Endothelial cell of umbilical vein (primary cell): ENCODE measurements around the gene ORM2. TPM values are rescaled to one million over a fixed set of nuclear protein-coding genes. Genes with fewer than 3 reads are reported as not detected.
"Not testable (repeated sequence)": the region's sequence is repeated elsewhere in the genome, so short reads cannot be mapped to it uniquely, and the experiment has no call there.

Experiments used
- BruUV-seq: library from RNA; stranded (reverse); fragments of 400-500 nt; replicated peaks from 2 replicates; lab custom pipeline; 2021; lab: Mats Ljungman, UMichigan
- CTCF ChIA-PET: fragments of 300-600, 350-600 bp; sonication (Branson Sonifier 250); formaldehyde crosslinking; loops from one replicate; lab custom pipeline; 2021; ENCODE audit warnings: antibody characterized with exemption, inconsistent platforms; lab: Charles Lee
- POLR2A ChIA-PET: fragments of 300-600, 350-600 bp; sonication (Branson Sonifier 250); formaldehyde crosslinking; loops from one replicate; lab custom pipeline; 2021; ENCODE audit warnings: antibody characterized with exemption, inconsistent platforms; lab: Charles Lee
- DNase-seq: peaks from one replicate; pipeline ENCODE4 v3.0.0-alpha.2; 2011; ENCODE audit warnings: low read depth, low spot score
- FAIRE-seq: peaks from 2 replicates; lab custom pipeline; 2011; peaks lifted over from hg19 to GRCh38; lab: Jason Lieb, UNC
- H2AFZ ChIP-seq: 2 replicates; pipeline ENCODE4 v1.6.0; 2012; ENCODE audit warnings: low read depth, low read length, control low read depth, inconsistent platforms
- H3K27ac ChIP-seq: 2 replicates; pipeline ENCODE4 v1.5.1; 2011; ENCODE audit warnings: low read depth, mild to moderate bottlenecking, control low read depth, low read length, moderate library complexity; ENCODE audit not compliant: insufficient read depth
- H3K27me3 ChIP-seq, 2 experiments: 2 replicates each; pipeline versions ENCODE4 v1.6.0 to v1.6.1; 2011; ENCODE audit warnings: low read length in 2 of 2, mixed read lengths in 1 of 2; ENCODE audit not compliant: control insufficient read depth in 2 of 2, insufficient read depth in 2 of 2
- H3K36me3 ChIP-seq, 2 experiments: 2 replicates in 1 of 2; 3 replicates in 1 of 2; pipeline ENCODE4 v1.5.1; 2011; ENCODE audit warnings: low read length in 2 of 2, mild to moderate bottlenecking in 1 of 2, moderate library complexity in 1 of 2; ENCODE audit not compliant: control insufficient read depth in 2 of 2, insufficient read depth in 2 of 2; ENCODE audit errors: extremely low read depth in 1 of 2
- H3K4me1 ChIP-seq: 3 replicates; pipeline ENCODE4 v1.5.1; 2011; ENCODE audit warnings: mild to moderate bottlenecking, low read length; ENCODE audit not compliant: control insufficient read depth, insufficient read depth; ENCODE audit errors: extremely low read depth
- H3K4me2 ChIP-seq: 2 replicates; pipeline ENCODE4 v1.6.1; 2011; ENCODE audit warnings: low read length, control low read depth, mixed read lengths; ENCODE audit not compliant: insufficient read depth
- H3K4me3 ChIP-seq, 3 experiments: fragments of 200-600 bp in 1 of 3; sonication (generic), shearing (Covaris generic) in 1 of 3; replicated peaks in 1 of 3; 2 replicates each; pipeline ENCODE4 v1.5.1; 2011 to 2016; ENCODE audit warnings: control low read depth in 3 of 3, low read length in 3 of 3, mild to moderate bottlenecking in 2 of 3, inconsistent platforms in 1 of 3, low read depth in 1 of 3, moderate library complexity in 1 of 3; ENCODE audit not compliant: insufficient read depth in 1 of 3
- H3K79me2 ChIP-seq: 2 replicates; pipeline ENCODE4 v1.6.0; 2012; ENCODE audit warnings: low read length, inconsistent platforms; ENCODE audit not compliant: control insufficient read depth, insufficient read depth
- H3K9ac ChIP-seq: replicated peaks from 2 replicates; pipeline ENCODE3; 2011; ENCODE audit warnings: low read length, control low read depth; ENCODE audit not compliant: insufficient read depth; ENCODE audit errors: extremely low read depth
- H3K9me1 ChIP-seq: replicated peaks from 3 replicates; pipeline ENCODE4 v1.6.0; 2011; ENCODE audit warnings: mild to moderate bottlenecking, low read length; ENCODE audit not compliant: control insufficient read depth, insufficient read depth; ENCODE audit errors: extremely low read depth
- H3K9me3 ChIP-seq: replicated peaks from 2 replicates; pipeline ENCODE4 v1.5.1; 2012; ENCODE audit warnings: low read length, inconsistent platforms; ENCODE audit not compliant: control insufficient read depth, insufficient read depth
- H4K20me1 ChIP-seq: replicated peaks from 2 replicates; pipeline ENCODE3; 2011; ENCODE audit warnings: mild to moderate bottlenecking, low read length; ENCODE audit not compliant: control insufficient read depth, insufficient read depth; ENCODE audit errors: extremely low read depth
- dilution Hi-C: fragments of 300-500 bp; cut with MboI; formaldehyde crosslinking; loops from one replicate; pipeline ENCODE4 v1.15.0; 2019; ENCODE audit warnings: low sequenced_read_pairs; ENCODE audit not compliant: extremely low pct_ligation_motif_present
- intact Hi-C: fragments of 100-400 bp; cut with micrococcal nuclease; formaldehyde crosslinking; loops from one replicate; pipeline ENCODE4 v1.10.0; 2022
- polyA plus RNA-seq, 4 experiments: library from polyadenylated mRNA; depleted of rRNA in 3 of 4; stranded (reverse) in 3 of 4; unstranded in 1 of 4; fragments of >200 nt; gene quantifications; 2 replicates each; pipeline versions ENCODE4 v1.2.1 to v1.2.3, GENCODE V29; 2011 to 2012; ENCODE audit warnings: missing spikeins in 1 of 4
- total RNA-seq: library from RNA; stranded (reverse); gene quantifications from 2 replicates; pipeline ENCODE4 v1.2.3, GENCODE V29; 2021

ORM2 gene
- total and polyA plus RNA-seq, 2 donors (not counting 3 experiments of a cell fraction or from before 2014, with no cell fraction given): not detected

- H3K27ac ChIP-seq, H3K9ac ChIP-seq, H3K9me1 ChIP-seq, BruUV-seq, H3K4me1 ChIP-seq, H3K4me2 ChIP-seq, H3K27me3 ChIP-seq, DNase-seq, FAIRE-seq, H3K79me2 ChIP-seq, H3K9me3 ChIP-seq, H4K20me1 ChIP-seq, H2AFZ ChIP-seq, POLR2A ChIA-PET, dilution Hi-C loops, H3K4me3 ChIP-seq: not testable (repeated sequence)
- CTCF ChIA-PET: interaction anchor here (1.4 kb wide), 1 partner anchor 224 kb away, joined by 3 read pairs; no protein-coding TSS in a partner anchor
- peaks cover 0 to 13% of the 10 kb centered on the region in 2 experiments for H3K36me3 ChIP-seq
- intact Hi-C loops: loop anchor here (10.0 kb wide), 1 partner anchor 172 kb away; the partner anchor contains the start of gene WHRN
Observed at GRCh38 chr9:114332474-114333040, 2.9 kb downstream of the ORM2 start.

GRCh38 chr9:114333718-114334117 lies 4.0 kb downstream of the ORM2 start:
- H3K79me2 ChIP-seq, H3K4me3 ChIP-seq, CTCF ChIA-PET, H3K27me3 ChIP-seq, POLR2A ChIA-PET, H4K20me1 ChIP-seq, DNase-seq, BruUV-seq, H3K4me1 ChIP-seq, H3K4me2 ChIP-seq, H3K9me3 ChIP-seq, dilution Hi-C loops, H2AFZ ChIP-seq, H3K9ac ChIP-seq, H3K27ac ChIP-seq, H3K9me1 ChIP-seq: not testable (repeated sequence)
- peak; percentile 73 for FAIRE-seq
- peaks cover 0 to 20% of the 10 kb centered on the region in 2 experiments for H3K36me3 ChIP-seq
- intact Hi-C loops: loop anchor here (10.0 kb wide), 1 partner anchor 171 kb away; the partner anchor contains the start of gene WHRN
